Measurements from ENCODE around the gene ANKRD13A.

DNA sequence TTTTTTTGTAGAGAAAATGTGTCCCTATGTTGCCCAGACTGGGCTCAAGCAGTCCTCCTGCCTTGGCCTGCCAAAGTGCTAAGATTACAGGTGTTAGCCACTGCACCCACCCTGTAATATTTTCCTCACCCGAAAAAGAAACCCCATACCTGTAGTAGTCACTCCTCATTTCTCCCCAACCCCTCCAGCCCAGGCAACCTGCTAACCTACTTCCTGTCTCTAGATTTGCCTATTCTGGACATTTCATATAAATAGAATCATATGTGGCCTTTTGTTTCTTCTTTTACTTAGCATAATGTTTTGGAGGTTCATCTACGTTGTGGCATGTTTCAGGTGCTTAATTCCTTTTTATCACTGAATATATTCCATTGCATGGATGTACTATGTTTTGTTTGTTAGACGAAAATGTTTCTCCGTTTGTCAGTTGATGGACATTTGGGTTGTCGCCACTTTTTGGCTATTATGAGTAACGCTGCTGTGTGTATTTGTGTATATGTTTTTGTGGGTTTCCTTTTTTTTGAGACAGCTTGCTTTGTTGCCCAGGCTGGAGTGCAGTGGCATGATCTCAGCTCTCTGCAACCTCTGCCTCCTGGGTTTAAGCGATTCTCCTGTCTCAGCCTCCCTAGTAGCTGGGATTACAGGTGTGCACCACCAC is 6.2 kb downstream of the ANKRD13A start:
- TF ChIP-seq, protein P1, sequence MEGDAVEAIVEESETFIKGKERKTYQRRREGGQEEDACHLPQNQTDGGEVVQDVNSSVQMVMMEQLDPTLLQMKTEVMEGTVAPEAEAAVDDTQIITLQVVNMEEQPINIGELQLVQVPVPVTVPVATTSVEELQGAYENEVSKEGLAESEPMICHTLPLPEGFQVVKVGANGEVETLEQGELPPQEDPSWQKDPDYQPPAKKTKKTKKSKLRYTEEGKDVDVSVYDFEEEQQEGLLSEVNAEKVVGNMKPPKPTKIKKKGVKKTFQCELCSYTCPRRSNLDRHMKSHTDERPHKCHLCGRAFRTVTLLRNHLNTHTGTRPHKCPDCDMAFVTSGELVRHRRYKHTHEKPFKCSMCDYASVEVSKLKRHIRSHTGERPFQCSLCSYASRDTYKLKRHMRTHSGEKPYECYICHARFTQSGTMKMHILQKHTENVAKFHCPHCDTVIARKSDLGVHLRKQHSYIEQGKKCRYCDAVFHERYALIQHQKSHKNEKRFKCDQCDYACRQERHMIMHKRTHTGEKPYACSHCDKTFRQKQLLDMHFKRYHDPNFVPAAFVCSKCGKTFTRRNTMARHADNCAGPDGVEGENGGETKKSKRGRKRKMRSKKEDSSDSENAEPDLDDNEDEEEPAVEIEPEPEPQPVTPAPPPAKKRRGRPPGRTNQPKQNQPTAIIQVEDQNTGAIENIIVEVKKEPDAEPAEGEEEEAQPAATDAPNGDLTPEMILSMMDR (IDR thresholded peaks at IDR 0.05), result no peak
- TF ChIP-seq POLR2A (IDR thresholded peaks at IDR 0.05), result no peak
